ENCODE results near the gene TTLL11.

- TF ChIP-seq CTCF (IDR thresholded peaks at IDR 0.05; ENCODE audit: low read depth, low read length, missing input control) (no peak), MAX (IDR thresholded peaks at IDR 0.05) (no peak), REST (IDR thresholded peaks at IDR 0.05) (no peak), TAF1 (conservative IDR thresholded peaks at IDR 0.05) (no peak), SP1 (IDR thresholded peaks at IDR 0.05) (no peak), HNF4A (conservative IDR thresholded peaks at IDR 0.05) (no peak), ATF3 (IDR thresholded peaks at IDR 0.05) (no peak), JUND (IDR thresholded peaks at IDR 0.05) (no peak), RAD21 (IDR thresholded peaks at IDR 0.05) (no peak), FOXA1 (IDR thresholded peaks at IDR 0.05) (no peak)
Observed at GRCh38 chr9:121819428-121820231, 273.5 kb downstream of the TTLL11 start.
